ENCODE measurements around the gene FSTL4. TPM values are rescaled to one million over a fixed set of nuclear protein-coding genes. Genes with fewer than 3 reads are reported as not detected.

Gene FSTL4
- total RNA-seq, 2 donors from 2014 or later = 4.4 to 5.5 TPM

GRCh38 chr5:133236541-133236951 is 375.8 kb downstream of the FSTL4 start:
- Histone ChIP-seq H3K36me3 (ENCODE audit: control insufficient read depth, insufficient read depth, low read length) (no peaks in the 10 kb centered on the region), H3K9me3 (ENCODE audit: control insufficient read depth, low read length) (no peaks in the 10 kb centered on the region), H3K27me3 (ENCODE audit: control insufficient read depth, insufficient read depth, low read length, poor library complexity, severe bottlenecking) (no peaks in the 10 kb centered on the region), H3K4me3 (ENCODE audit: low read length) (no peak overlapping the region), H3K4me1 (ENCODE audit: control insufficient read depth, insufficient read depth, low read length) (no peaks in the 10 kb centered on the region), H3K9ac (ENCODE audit: extremely low read depth, low read length, poor library complexity, severe bottlenecking) (no peak overlapping the region), H3K27ac (ENCODE audit: low read depth, low read length) (no peak overlapping the region)
- peak; percentile 44 for TF ChIP-seq CTCF (conservative IDR thresholded peaks at IDR 0.05)
- Mint-ChIP-seq H3K9me3 (peaks cover 6% of the 10 kb centered on the region), H3K27me3 (ENCODE audit: insufficient read depth) (no peaks in the 10 kb centered on the region), H3K4me3 (no peak overlapping the region), H3K27ac (peak overlapping the region; percentile 27), H3K4me1 (peaks cover 13% of the 10 kb centered on the region), H3K36me3 (ENCODE audit: low read depth) (no peaks in the 10 kb centered on the region)
- 86 to 96% methylated on average over 5 to 8 of the region's 8 CpGs for whole genome bisulfite sequencing, 2 experiments (ENCODE audit: insufficient coverage in 1 of 2, insufficient read length in 1 of 2)
- DNase-seq = peak; percentile 69

GRCh38 chr5:133235696-133236426 is 376.5 kb downstream of the FSTL4 start:
- no peak overlapping the region for H3K27ac Mint-ChIP-seq
- 95% methylated on average over 7 to 9 of the region's 9 CpGs for WGBS, 2 experiments (ENCODE audit: insufficient coverage in 1 of 2, insufficient read length in 1 of 2)
- no peak overlapping the region for H3K9ac ChIP-seq (ENCODE audit: extremely low read depth, low read length, poor library complexity, severe bottlenecking)

GRCh38 chr5:133234911-133235310 is 377.4 kb downstream of the FSTL4 start:
- Histone ChIP-seq H3K4me1 (ENCODE audit: control insufficient read depth, insufficient read depth, low read length) (no peaks in the 10 kb centered on the region), H3K36me3 (ENCODE audit: control insufficient read depth, insufficient read depth, low read length) (no peaks in the 10 kb centered on the region), H3K27ac (ENCODE audit: low read depth, low read length) (no peak overlapping the region), H3K27me3 (ENCODE audit: control insufficient read depth, insufficient read depth, low read length, poor library complexity, severe bottlenecking) (no peaks in the 10 kb centered on the region), H3K4me3 (ENCODE audit: low read length) (no peak overlapping the region), H3K9me3 (ENCODE audit: control insufficient read depth, low read length) (no peaks in the 10 kb centered on the region), H3K9ac (ENCODE audit: extremely low read depth, low read length, poor library complexity, severe bottlenecking) (no peak overlapping the region)
- no peak overlapping the region for H3K4me3 Mint-ChIP-seq
- peaks cover 13% of the 10 kb centered on the region for H3K4me1 Mint-ChIP-seq
- WGBS, 2 experiments (ENCODE audit: insufficient coverage in 1 of 2, insufficient read length in 1 of 2) = 80 to 90% methylated on average over 1 to 6 of the region's 6 CpGs
- TF ChIP-seq CTCF (conservative IDR thresholded peaks at IDR 0.05) = no peak
- H3K27ac Mint-ChIP-seq = no peak overlapping the region
- H3K27me3 Mint-ChIP-seq (ENCODE audit: insufficient read depth) = no peaks in the 10 kb centered on the region
- peak; percentile 28 for DNase-seq
- H3K9me3 Mint-ChIP-seq = peaks cover 6% of the 10 kb centered on the region
- H3K36me3 Mint-ChIP-seq (ENCODE audit: low read depth) = no peaks in the 10 kb centered on the region

More at GRCh38 chr5:133235696-133236426, 376.5 kb downstream of the FSTL4 start:
- TF ChIP-seq CTCF (conservative IDR thresholded peaks at IDR 0.05) = no peak
- Mint-ChIP-seq H3K9me3 (peaks cover 6% of the 10 kb centered on the region), H3K27me3 (ENCODE audit: insufficient read depth) (no peaks in the 10 kb centered on the region), H3K4me1 (peaks cover 13% of the 10 kb centered on the region), H3K4me3 (no peak overlapping the region), H3K36me3 (ENCODE audit: low read depth) (no peaks in the 10 kb centered on the region)
- no peaks in the 10 kb centered on the region for H3K27me3 ChIP-seq (ENCODE audit: control insufficient read depth, insufficient read depth, low read length, poor library complexity, severe bottlenecking)
- no peaks in the 10 kb centered on the region for H3K9me3 ChIP-seq (ENCODE audit: control insufficient read depth, low read length)
- no peak overlapping the region for H3K27ac ChIP-seq (ENCODE audit: low read depth, low read length)
- H3K36me3 ChIP-seq (ENCODE audit: control insufficient read depth, insufficient read depth, low read length) = no peaks in the 10 kb centered on the region
- DNase-seq = peak; percentile 48
- H3K4me1 ChIP-seq (ENCODE audit: control insufficient read depth, insufficient read depth, low read length) = no peaks in the 10 kb centered on the region
- no peak overlapping the region for H3K4me3 ChIP-seq (ENCODE audit: low read length)
